Peyer's patch (tissue), 4 donors: Measurements from ENCODE around the gene HLA-C. TPM values are rescaled to one million over a fixed set of nuclear protein-coding genes. Genes with fewer than 3 reads are reported as not detected.
"Not testable (repeated sequence)": the region's sequence is repeated elsewhere in the genome, so short reads cannot be mapped to it uniquely, and the experiment has no call there.

Experiments
- DNase-seq, 3 donors: peaks; one replicate each; pipeline ENCODE4 v3.0.0-alpha.2; 2017 to 2019
- H3K27ac ChIP-seq, 4 donors: fragments of 200-600 bp; sonication (generic); one replicate each; pipeline ENCODE4 v1.5.1; 2016 to 2019
- H3K27me3 ChIP-seq, 2 donors: fragments of 200-600 bp; sonication (generic); one replicate each; pipeline ENCODE4 v1.5.1; 2019
- H3K36me3 ChIP-seq, 3 donors: fragments of 200-600 bp; sonication (generic); one replicate each; pipeline ENCODE4 v1.5.1; 2016 to 2019
- H3K4me1 ChIP-seq, 4 donors: fragments of 200-600 bp; sonication (generic); one replicate each; pipeline ENCODE4 v1.5.1; 2016 to 2019
- H3K4me3 ChIP-seq, 4 donors: fragments of 200-600 bp; sonication (generic); 1 replicate in 3 of 4; 2 replicates in 1 of 4; pipeline ENCODE4 v1.5.1; 2016 to 2019; ENCODE audit warnings: mild to moderate bottlenecking in 1 of 4
- H3K9me3 ChIP-seq, 4 donors: fragments of 200-600 bp; sonication (generic); one replicate each; pipeline ENCODE4 v1.5.1; 2016 to 2019; ENCODE audit warnings: mild to moderate bottlenecking in 1 of 4
- CTCF ChIP-seq, 6 experiments: fragments of 450-650 bp in 4 of 6; fragments of 200-600 bp in 2 of 6; sonication (generic) in 1 of 6; IDR thresholded peaks; one replicate each; pipeline ENCODE4 v1.5.1; 2017 to 2019; ENCODE audit warnings: antibody characterized with exemption in 6 of 6, mild to moderate bottlenecking in 3 of 6, moderate library complexity in 1 of 6
- POLR2A ChIP-seq, 2 donors: fragments of 450-650 bp; IDR thresholded peaks; one replicate each; pipeline ENCODE4 v1.5.1; 2017; ENCODE audit warnings: antibody characterized with exemption in 2 of 2, mild to moderate bottlenecking in 2 of 2, moderate library complexity in 2 of 2
- small RNA-seq, 2 donors: library from RNA; depleted of rRNA; stranded (forward); fragments of <200 nt; gene quantifications; one replicate each; pipeline ENCODE3, GENCODE V24; 2016
- total RNA-seq, 4 donors: library from RNA; depleted of rRNA; stranded (reverse); fragments of >200 nt; gene quantifications; one replicate each; pipeline ENCODE4 v1.1.0, GENCODE V29; 2016

Gene HLA-C
- total RNA-seq, 4 donors from 2014 or later: 144 to 1,614 (median 839) TPM

- TF ChIP-seq POLR2A (IDR thresholded peaks at IDR 0.05) (no peak), CTCF (IDR thresholded peaks at IDR 0.05) (no peak)
- H3K9me3 ChIP-seq: no peaks in the 10 kb centered on the region
- H3K27me3 ChIP-seq: no peaks in the 10 kb centered on the region
- DNase-seq: no peak
- no peaks in the 10 kb centered on the region for H3K36me3 ChIP-seq
- no peak overlapping the region for H3K4me3 ChIP-seq
- no peak overlapping the region for H3K27ac ChIP-seq
- no peaks in the 10 kb centered on the region for H3K4me1 ChIP-seq
Observed at GRCh38 chr6:31239854-31240253, 32.0 kb downstream of the HLA-C start.

GRCh38 chr6:31234101-31234500 is 37.8 kb downstream of the HLA-C start:
- H3K9me3 ChIP-seq, DNase-seq, H3K27me3 ChIP-seq, H3K4me3 ChIP-seq, H3K36me3 ChIP-seq, H3K27ac ChIP-seq, H3K4me1 ChIP-seq: not testable (repeated sequence)

DNA sequence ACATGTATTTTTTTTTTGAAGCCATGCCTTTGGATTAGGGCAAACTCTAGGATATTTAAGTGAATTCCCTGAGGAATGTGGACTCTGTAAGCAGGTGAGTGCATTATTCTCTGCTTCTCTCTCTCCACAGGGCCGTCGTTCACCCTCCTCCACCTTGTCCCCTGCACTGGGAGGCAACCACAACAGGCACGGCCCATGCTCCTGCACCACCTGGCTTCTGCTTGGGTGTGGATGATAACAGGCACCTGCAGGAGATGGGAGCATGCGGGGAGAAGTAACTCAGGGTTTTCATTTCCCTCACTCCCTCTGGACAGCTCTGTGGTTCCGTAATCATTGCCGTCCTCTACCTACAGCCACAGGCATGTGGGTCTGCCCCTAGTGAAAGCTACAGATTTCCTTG is 43.4 kb downstream of the HLA-C start:
- DNase-seq: no peak
- no peak overlapping the region for H3K27ac ChIP-seq

GRCh38 chr6:31227143-31227542 is 44.7 kb downstream of the HLA-C start:
- TF ChIP-seq CTCF (IDR thresholded peaks at IDR 0.05): no peak
- no peak for TF ChIP-seq POLR2A (IDR thresholded peaks at IDR 0.05)
- Histone ChIP-seq H3K9me3 (no peaks in the 10 kb centered on the region), H3K4me3 (no peak overlapping the region), H3K27ac (no peak overlapping the region), H3K27me3 (no peaks in the 10 kb centered on the region), H3K4me1 (no peaks in the 10 kb centered on the region), H3K36me3 (no peaks in the 10 kb centered on the region)
- no peak for DNase-seq

More for the DNA sequence above, 43.4 kb downstream of the HLA-C start:
- Histone ChIP-seq H3K4me1 (no peaks in the 10 kb centered on the region), H3K27me3 (no peaks in the 10 kb centered on the region), H3K36me3 (no peaks in the 10 kb centered on the region), H3K4me3 (no peak overlapping the region), H3K9me3 (no peaks in the 10 kb centered on the region)
- TF ChIP-seq POLR2A (IDR thresholded peaks at IDR 0.05): no peak
- TF ChIP-seq CTCF (IDR thresholded peaks at IDR 0.05): no peak

DNA sequence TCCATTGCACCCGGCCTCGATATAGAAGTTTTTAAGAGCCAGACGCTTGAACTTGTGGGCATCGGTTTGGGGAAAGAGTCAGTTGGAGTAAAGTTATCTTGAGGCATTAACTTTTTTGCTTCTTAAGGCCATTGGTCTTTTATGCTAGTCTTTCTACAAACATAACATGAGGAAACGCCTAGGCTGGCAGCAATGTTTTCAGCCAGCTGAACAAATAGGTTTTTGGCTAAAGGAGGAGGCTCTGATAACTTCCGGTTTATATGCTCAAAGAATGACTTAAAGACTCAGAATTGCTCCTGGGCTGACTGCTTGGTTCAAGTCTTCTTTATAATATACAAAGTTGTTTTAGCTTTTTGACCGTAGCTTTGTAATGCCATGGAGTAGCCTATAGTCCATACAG is 46.2 kb downstream of the HLA-C start:
- Histone ChIP-seq H3K4me3 (no peak overlapping the region), H3K36me3 (no peaks in the 10 kb centered on the region), H3K27ac (no peak overlapping the region), H3K4me1 (no peaks in the 10 kb centered on the region), H3K27me3 (no peaks in the 10 kb centered on the region), H3K9me3 (no peaks in the 10 kb centered on the region)
- no peak for DNase-seq
- no peak for TF ChIP-seq POLR2A (IDR thresholded peaks at IDR 0.05)
- no peak for TF ChIP-seq CTCF (IDR thresholded peaks at IDR 0.05)

DNA sequence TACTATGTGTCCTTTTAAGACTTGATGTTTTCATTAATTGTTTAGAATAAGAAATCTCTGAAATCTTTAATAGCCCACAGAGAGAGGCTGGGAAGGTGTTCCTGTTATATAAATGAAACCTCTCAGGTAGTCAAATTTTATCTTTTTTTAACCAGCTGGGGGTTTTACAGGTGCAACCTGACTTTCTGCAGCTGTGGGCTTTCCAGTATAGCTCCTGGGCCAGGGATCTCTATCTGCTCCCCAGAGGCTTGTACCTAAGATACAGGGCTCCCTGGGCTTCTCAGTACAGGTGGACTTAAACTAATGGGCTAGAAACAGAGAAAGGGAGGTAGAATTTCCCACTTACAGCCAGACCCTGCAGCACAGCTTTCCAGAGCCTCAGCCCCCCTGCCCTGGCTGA is 49.4 kb downstream of the HLA-C start:
- Histone ChIP-seq H3K9me3 (no peaks in the 10 kb centered on the region), H3K27me3 (no peaks in the 10 kb centered on the region), H3K4me1 (no peaks in the 10 kb centered on the region), H3K36me3 (no peaks in the 10 kb centered on the region), H3K27ac (no peak overlapping the region), H3K4me3 (no peak overlapping the region)
- DNase-seq: no peak
- no peak for TF ChIP-seq CTCF (IDR thresholded peaks at IDR 0.05)
- no peak for TF ChIP-seq POLR2A (IDR thresholded peaks at IDR 0.05)

Small RNA genes lying within 50 kb of the gene (small RNA-seq; reads per million reads assigned to genes)
- gene AL662844.1: 0 reads per million in 2 donors

Other genes starting within 250 kb of the HLA-C start
- gene C6orf15, start 159.5 kb downstream of the HLA-C start, total RNA-seq: not detected
- 10 to 100 TPM in 2 of 4 donors, 1 to 10 TPM in 1, not detected in 1; 6.5 to 26.5 (median 22.0) TPM for gene PSORS1C1, start 157.3 kb downstream of the HLA-C start, total RNA-seq
- gene CDSN, start 151.6 kb downstream of the HLA-C start, total RNA-seq: under 1 TPM in 1 of 4 donors, not detected in 3; 0.54 TPM
- not detected for gene PSORS1C2, start 133.0 kb downstream of the HLA-C start, total RNA-seq
- 10 to 100 TPM; 28.3 to 86.6 (median 36.2) TPM for gene CCHCR1, start 114.3 kb downstream of the HLA-C start, total RNA-seq
- gene TCF19, start 113.5 kb downstream of the HLA-C start, total RNA-seq: 10 to 100 TPM in 1 of 4 donors, 1 to 10 TPM in 3; 4.0 to 28.9 (median 7.1) TPM
- gene POU5F1, start 101.4 kb downstream of the HLA-C start, total RNA-seq: 100 to 1,000 TPM in 1 of 4 donors, 10 to 100 TPM in 3; 14.9 to 121 (median 45.0) TPM
- gene HLA-B, start 85.1 kb upstream of the HLA-C start, total RNA-seq: 1,000 to 10,000 TPM in 3 of 4 donors, 100 to 1,000 TPM in 1; 835 to 3,384 (median 2,517) TPM
- 10 to 100 TPM; 21.0 to 71.0 (median 29.1) TPM for gene MICA, start 131.5 kb upstream of the HLA-C start, total RNA-seq
- 1 to 10 TPM; 4.7 to 9.9 (median 8.0) TPM for gene MICB, start 226.1 kb upstream of the HLA-C start, total RNA-seq